Measurements from ENCODE around the gene EIF4G3.
A peak's percentile ranks its signal among the peaks of the same experiment; 100 is the strongest.
"Not testable (repeated sequence)": the region's sequence is repeated elsewhere in the genome, so short reads cannot be mapped to it uniquely, and the experiment has no call there.

EIF4G3 gene

DNA sequence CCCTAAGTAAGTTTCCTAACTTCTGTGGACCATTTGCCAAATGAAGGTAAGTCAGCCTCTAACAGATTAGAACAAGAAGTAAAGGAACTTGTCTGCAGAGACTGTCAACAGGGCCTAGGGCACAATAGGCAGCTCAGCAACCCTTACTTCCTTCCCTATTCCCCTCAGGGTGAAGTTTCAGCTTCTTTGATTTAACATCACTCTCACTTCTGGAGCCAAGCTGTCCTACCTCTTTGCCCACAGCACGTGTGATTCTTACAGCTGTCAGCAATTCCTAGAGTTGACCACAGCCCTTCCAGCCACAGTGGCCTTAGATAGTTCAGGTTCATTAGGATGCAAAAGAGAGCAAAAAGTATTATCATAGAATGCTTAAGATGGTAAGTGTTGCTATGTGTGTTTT, 7.6 kb upstream of the EIF4G3 start:
- DNase-seq = no peak

DNA sequence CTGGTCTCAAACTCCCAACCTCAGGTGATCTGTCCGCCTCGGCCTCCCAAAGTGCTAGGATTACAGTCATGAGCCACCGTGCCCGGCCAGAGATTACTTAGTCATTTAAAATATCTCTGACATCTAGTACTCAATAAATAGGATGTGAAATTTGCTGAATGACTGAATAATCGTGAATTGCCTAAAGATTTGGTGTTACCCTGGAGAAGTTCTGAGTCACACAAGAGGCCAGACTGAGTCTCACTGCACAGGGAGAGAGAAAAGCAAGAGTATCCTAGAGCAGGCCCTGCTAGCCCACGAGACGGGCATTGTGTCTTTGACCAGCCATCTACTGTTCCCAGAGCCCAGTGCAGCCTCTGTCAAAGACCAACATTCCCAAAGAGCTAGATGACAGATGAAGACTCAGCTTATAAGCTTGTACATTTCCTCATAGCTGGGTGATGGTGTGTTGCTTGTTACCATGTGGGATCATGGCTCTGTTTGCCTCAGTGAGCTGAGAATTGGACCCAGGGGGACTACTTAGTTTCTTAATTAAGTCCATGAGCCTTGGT, 5.6 kb upstream of the EIF4G3 start:
- DNase-seq = no peak

DNA sequence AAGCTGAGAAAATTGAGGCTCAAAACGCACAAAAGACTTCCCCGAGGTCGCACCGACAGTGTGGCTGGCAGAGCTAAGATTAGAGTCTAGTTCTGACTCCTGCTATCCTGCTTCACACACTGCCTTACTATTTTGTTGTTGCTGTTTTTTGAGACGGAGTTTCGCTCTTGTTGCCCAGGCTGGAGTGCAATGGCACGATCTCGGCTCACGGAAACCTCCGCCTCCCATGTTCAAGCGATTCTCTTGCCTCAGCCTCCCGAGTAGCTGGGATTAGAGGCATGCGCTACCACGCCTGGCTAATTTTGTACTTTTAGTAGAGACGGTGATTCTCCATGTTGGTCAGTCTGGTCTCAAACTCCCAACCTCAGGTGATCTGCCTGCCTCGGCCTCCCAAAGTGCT, 1.6 kb upstream of the EIF4G3 start:
- DNase-seq = not testable (repeated sequence)

DNA sequence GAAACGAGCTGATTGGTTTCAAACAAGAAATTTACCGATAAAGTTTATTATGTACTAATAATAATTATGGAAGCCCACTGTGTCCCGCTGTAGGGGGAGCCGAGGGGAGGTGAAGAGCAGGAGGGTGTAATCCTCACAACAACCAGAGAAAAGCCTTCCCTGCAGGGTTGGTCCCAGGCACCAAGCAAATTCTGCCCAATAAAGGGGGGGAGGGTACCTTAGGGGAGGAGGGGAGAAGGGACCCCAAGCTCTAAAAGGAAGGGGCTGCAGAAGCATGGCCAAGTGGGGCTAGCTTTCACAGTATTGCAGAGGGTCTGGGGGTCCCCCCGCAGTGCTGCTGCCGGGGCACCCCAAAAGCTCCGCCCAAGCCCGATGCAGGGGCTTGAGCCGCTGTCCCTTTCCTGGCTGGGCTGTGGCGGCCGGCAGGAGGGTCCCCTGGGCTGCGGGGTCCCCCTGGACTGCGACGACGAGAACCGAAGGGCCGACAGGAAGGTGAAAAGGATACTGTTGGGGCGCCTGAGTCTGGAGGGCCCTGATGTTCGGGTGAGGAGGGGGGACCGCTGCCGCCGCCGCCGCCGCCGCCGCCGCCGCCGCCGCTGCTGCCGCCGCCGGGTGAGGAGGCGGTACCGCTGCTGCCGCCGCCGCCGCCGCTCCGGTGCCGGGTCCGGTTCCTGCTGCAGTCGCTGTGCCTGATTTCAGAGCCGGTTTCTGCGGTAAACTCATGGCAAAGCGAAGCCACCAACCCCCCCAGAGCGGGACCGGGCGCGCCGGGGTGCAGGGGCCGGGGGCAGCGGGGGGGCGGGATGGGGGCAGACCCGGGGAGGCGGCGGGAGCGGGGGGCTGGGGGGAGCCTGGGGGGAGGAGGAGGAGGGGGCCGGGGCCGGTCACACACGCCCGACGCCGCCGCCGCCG, 771 bp downstream of the EIF4G3 start:
- no peak for DNase-seq

DNA sequence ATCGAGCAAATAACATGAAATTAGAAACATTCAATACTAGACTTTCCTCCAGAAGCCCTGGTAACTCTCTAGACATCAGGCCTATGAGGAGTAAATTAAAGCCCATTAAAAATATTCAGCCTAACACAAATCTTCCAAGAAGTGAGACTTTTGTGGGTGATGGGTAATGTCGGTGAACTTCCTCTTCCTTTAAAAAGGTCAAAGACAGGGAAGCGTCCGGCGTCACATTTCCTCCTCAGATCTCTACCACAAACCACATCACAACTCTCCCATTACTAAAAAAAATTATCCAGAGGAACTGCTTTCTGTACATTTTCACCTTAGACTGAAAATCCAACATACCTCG, 1.4 kb downstream of the EIF4G3 start:
- no peak for DNase-seq

GRCh38 chr1:21174654-21175323, 1.9 kb downstream of the EIF4G3 start:
- no peak for DNase-seq

DNA sequence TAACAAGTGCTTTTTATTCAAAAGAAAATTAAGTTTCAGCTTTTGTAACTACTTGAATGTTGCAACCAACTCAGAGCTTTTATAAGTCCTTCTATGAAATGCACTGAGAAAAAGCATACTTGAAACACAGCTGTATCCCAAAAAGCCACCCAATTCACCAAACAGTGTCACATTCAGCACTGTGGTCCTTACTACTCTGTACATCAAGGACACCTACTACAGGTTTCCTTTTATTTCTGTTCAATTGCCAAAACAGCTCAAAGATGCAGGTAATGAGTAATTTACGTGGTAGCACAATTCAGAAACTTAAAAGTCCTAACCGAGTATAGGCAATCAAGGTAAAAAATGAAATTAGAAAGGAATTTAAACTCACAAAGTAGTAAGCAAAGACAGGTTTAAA, 2.5 kb downstream of the EIF4G3 start:
- DNase-seq = no peak

DNA sequence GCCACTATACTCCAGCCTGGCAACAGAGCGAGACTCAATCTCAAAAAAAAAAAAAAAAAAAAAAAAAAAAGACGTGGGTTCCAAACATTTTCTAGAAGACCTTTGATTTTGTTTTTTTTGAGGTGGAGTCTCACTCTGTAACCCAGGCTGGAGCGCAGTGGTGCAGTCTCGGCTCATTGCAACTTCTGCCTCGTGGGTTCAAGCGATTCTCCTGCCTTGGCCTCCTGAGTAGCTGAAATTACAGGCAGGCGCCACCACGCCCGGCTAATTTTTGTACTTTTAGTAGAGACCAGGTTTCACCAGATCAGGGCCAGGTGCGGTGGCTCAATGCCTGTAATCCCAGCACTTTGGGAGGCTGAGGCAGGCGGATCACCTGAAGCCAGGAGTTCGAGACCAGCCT, 3.6 kb downstream of the EIF4G3 start:
- DNase-seq = not testable (repeated sequence)

GRCh38 chr1:21170837-21171236, 5.9 kb downstream of the EIF4G3 start:
- not testable (repeated sequence) for DNase-seq

DNA sequence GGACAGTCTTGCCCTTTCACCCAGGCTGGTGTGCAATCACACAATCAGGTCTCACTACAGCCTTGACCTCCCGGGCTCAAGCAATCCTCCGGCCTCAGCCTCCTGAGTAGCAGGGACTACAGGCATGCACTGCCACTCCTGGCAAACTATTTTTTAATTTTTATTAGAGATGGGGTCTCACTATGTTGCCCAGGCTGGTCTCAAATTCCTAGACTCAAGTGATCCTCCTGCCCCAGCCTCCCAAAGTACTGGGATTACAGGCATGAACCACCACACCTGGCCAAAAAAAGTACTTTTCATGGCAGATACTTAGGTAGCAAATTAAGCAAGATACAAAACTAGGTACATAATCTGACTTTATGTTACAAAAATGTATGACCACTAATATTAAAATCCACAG, 8.3 kb downstream of the EIF4G3 start:
- no peak for DNase-seq

GRCh38 chr1:21165646-21166045, 11.1 kb downstream of the EIF4G3 start:
- DNase-seq = no peak

- DNase-seq = peak; percentile 89
Measured at GRCh38 chr1:21165076-21165475, 11.6 kb downstream of the EIF4G3 start.

DNA sequence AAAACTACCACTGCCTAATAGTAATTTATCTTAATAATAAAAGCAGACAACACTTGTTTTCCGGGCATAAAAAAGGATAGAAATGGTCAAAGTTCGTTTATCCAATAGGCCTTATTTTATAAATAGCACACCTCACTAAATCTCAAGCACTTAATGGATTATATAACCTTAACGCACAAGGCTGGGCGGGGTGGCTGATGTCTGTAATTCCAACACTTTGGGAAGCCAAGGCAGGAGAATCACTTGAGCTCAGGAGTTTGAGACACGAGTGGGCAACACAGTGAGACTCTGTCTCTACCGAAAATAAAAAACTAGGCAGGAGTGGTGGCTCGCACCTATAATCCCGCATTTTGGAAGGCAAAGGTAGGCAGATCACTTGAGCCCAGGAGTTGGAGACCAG, 12.4 kb downstream of the EIF4G3 start:
- no peak for DNase-seq

DNA sequence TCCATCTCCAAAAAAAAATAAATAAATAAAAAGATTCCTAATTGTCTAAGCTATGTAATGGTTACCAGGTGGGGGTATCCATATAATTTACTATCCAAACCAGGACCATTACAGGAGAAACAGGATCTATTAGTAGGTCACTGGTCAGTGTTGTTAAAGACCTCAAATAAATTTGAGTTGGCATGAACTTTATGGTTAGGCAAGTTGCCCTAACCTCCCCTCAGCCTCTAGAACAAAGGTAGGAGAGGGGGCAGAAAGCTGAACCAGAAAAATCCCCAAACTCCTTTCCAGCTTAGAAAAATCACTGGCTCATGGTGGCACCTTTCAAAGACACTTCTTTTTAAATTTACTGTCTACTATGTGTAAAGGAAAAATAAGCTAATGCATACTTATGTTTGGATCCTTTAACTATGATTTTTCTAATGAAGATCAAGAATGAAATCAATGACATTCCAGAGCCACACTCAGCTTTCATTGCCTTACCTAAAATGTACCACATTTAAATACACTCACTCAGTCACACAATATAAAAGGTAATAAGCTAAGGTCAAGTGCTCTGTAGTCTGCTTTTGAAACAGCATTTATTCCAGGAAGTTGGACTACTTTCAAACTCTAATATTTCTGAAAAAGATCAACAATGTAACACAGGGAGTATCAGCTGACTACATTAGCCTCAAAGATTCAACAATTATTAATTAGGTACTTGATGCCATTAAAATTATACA, 13.8 kb downstream of the EIF4G3 start:
- DNase-seq = no peak

GRCh38 chr1:21161842-21162241, 14.9 kb downstream of the EIF4G3 start:
- DNase-seq = no peak

GRCh38 chr1:21160263-21160796, 16.4 kb downstream of the EIF4G3 start:
- DNase-seq = no peak

DNA sequence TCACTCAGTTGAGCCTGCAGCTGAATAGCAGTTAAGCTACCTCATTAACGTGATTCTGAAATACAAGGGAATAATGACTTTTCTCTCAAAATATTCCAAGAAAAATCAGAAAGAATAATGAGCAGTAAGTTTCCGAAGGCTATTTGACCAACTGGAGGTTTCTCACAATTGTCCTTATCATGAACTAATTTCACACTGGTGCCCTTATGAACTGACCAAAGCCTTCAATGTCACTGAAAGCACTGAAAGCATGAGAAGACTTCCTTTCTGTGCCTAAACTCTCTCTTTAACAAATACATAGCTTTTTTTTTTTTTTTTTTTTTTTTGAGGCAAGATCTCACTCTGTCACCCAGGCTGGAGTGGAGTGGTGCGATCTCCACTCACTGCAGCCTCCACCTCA, 18.8 kb downstream of the EIF4G3 start:
- DNase-seq = no peak

DNA sequence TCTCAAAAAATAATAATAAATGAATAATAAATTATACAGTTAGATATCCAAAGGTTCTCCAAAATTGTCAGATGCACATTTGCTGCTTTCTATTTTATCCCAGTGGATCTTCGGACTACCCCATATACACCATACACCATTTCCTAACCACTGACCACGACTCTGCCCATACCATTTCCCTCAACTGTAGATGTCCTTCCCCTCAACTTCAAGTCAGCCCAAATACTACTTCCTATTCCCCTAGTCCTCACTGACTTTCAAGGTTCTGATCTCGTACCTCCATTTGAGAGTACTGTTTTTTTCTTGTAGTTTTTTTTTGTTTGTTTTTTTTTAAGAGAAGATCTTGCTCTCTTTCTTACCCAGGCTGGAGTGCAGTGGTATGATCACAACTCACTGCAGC, 19.6 kb downstream of the EIF4G3 start:
- DNase-seq = no peak

DNA sequence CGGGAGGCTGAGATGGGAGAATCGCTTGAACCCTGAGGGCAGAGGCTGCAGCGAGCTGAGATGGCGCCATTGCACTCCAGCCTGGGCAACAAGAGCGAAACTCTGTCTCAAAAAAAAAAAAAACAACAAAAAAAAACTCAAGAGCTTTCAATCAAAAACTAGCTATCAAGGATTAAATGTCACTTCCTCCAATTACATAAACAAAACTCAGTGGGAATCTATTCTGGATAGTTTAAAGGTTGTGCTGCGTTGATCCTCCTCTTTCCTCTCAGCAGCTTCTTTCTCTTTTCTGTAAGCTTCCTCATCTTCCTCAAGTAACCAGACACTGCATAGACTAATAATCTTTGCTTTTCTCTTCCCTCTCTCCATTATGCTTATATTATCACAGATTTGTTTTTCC, 20.7 kb downstream of the EIF4G3 start:
- no peak for DNase-seq

GRCh38 chr1:21154717-21155116, 22.0 kb downstream of the EIF4G3 start:
- no peak for DNase-seq

GRCh38 chr1:21153388-21153787, 23.3 kb downstream of the EIF4G3 start:
- DNase-seq = no peak

DNA sequence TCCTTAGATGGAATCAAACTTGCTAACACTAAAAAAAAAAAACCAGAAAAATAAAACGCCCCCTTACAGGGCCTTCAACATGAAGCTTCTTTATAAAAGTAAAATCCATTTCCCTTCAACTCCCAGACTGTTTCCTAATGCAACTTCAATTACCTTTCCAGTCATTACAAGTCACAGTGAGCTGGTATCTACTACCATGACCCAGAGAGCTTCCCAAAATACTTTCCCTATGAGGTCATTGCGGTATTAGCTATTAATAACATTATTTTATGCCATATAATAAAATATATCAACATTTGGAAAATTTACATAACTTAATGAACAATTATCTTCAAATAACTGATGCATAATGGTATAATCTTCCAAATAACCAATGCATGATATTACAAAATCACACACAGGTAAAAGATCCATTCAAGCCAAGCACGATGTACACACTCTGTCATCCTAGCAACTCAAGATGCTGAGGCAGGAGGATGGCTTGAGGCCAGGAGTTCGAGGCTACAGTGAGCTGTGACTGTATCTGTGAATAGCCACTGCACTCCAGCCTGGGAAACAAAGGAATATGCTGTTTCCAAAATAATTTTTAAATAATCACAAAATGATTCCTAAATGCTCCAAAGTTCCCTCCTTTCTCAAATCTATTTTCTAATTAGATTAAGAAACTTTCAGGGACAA, 24.1 kb downstream of the EIF4G3 start:
- DNase-seq = no peak
